ENCODE results near the gene ANG. TPM values are rescaled to one million over a fixed set of nuclear protein-coding genes. Genes with fewer than 3 reads are reported as not detected.

ANG gene
- total RNA-seq, result 6.8 and 8.1 TPM in 2 replicates

DNA sequence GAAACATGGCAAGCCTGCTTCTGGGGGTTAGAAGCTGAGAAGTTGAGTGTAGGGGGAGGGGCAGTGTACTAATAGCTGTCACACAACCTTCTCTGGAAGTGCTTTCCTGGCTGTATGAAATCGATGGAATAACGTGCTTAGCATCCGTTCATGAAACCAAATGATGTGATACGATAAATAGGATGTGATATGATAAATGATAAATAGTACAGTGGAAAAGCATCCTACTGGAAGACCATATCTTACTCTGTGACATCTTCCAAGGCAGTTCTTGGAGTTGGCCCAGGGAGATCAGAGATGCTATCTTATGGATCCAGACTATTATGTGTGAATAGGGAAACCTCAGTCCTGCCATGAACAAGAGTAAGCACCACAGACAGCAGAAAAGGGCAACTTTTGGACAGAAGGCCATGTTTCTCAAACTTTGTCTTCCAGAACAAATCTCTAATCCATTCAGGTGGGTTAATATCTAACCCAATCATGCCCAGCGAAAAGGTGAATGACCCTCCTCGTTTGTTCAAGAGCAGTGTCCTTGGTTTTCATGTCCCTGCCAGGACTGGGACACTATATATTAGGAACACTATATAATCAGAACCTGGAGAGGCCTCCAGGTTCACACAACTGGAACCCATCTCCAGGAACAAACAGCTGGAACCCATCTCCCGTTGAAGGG, at the start of gene ANG:
ANG (plus strand) TSS at position 598 of the 673 bp plus-strand sequence. CDS start 4,801 bp downstream, outside the sequence.

DNA sequence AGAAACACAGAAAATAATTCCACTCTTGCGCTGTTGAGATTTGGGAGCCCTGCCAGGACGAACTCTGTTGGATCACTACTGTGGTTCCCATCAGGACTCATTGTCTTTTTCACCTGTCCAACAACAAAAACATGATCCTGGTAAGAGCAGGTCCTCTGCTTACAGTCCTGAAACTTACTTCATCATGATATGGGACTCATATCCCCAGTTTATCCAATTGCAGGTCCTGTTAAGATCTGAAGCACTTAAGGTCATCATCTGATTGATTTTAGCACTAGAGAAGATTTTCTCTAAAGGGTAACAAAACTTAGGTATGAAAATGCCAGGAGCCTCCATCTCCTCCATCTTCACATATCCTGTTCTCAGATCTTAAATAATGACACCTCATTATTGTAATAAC, 47.0 kb upstream of the ANG start, which contains the start of gene OR6S1:
OR6S1 (minus strand) TSS at position 101 of the 400 bp plus-strand sequence; CDS start at position 101, 0 bp downstream.

DNA sequence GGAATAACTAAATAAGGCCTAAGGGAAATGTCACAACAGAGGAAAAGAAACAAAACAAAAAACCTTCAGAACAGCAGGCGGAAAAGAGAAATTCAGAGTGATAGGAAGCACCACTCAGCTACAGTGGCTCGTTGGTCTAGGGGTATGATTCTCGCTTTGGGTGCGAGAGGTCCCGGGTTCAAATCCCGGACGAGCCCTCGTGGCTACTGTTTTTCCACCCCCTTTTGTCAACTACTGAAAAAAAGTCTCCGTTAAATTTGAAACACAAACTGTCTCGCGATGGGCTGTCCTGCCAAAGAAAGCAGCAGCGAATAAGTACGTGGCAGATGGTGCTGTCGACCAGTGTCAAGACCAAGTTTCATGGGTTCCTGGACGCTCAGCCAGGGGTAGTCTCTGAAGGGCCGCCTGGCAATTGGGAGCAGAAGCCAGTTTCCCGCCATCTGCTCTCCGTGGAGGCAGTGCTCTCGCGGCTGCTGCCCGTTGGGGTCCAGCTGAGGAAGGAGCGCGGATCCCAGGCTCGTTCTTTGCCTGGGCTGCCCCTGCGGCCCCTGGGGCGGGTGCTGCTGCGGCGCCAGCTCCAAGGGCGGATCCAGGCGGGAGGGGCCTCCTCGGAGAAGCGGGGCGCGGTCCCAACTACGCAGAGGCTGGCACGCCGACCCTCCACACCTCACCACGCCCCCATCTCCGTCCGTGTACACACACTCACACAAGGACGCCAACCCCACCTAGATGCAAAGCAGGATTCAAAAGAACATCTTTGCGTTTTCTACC, 4.5 kb upstream of the ANG start, which contains the start of gene RNASE4:
RNASE4 (plus strand) TSS at position 670 of the 771 bp plus-strand sequence. CDS start 14,812 bp downstream, outside the sequence.

Other genes with a start within 250 kb of the ANG start
- 20.0 and 20.4 TPM in 2 replicates for gene OSGEP, start 234.0 kb upstream of the ANG start, total RNA-seq
- 38.8 and 55.3 TPM in 2 replicates for gene APEX1, start 233.5 kb upstream of the ANG start, total RNA-seq
- gene PIP4P1, start 227.3 kb upstream of the ANG start, total RNA-seq, result 17.9 and 22.4 TPM in 2 replicates
- 11.5 and 34.8 TPM in 2 replicates for gene PNP, start 219.4 kb upstream of the ANG start, total RNA-seq
- not detected in 2 replicates for gene RNASE10, start 183.2 kb upstream of the ANG start, total RNA-seq
- gene RNASE9, start 127.7 kb upstream of the ANG start, total RNA-seq, result not detected in 2 replicates
- gene RNASE11, start 100.8 kb upstream of the ANG start, total RNA-seq, result not detected in 2 replicates
- gene RNASE12, start 97.4 kb upstream of the ANG start, total RNA-seq, result not detected in 2 replicates
- gene OR6S1, start 47.1 kb upstream of the ANG start, total RNA-seq, result not detected in 2 replicates
- gene RNASE4, start 4.2 kb upstream of the ANG start, total RNA-seq, result 58.3 and 59.6 TPM in 2 replicates
- not detected in 2 replicates for gene EDDM3A, start 57.1 kb downstream of the ANG start, total RNA-seq
- gene EDDM3B, start 79.6 kb downstream of the ANG start, total RNA-seq, result not detected in 2 replicates
- gene RNASE6, start 92.5 kb downstream of the ANG start, total RNA-seq, result not detected in 2 replicates
- gene RNASE1, start 114.1 kb downstream of the ANG start, total RNA-seq, result 1.6 and 7.6 TPM in 2 replicates
- gene RNASE3, start 202.6 kb downstream of the ANG start, total RNA-seq, result not detected in 2 replicates